Suprapubic skin (tissue), 3 donors: ENCODE measurements around the gene PLBD1.

Source experiments
- POLR2A ChIP-seq, 2 donors: fragments of 450-650 bp; IDR thresholded peaks; one replicate each; pipeline ENCODE4 v1.6.1; 2017; ENCODE audit warnings: antibody characterized with exemption in 2 of 2, mild to moderate bottlenecking in 2 of 2, moderate library complexity in 2 of 2
- TF ChIP-seq, protein P1 (sequence below), 2 donors: fragments of 200-600 bp in 1 of 2; fragments of 450-650 bp in 1 of 2; sonication (generic) in 1 of 2; IDR thresholded peaks; one replicate each; pipeline ENCODE4 v1.5.1; 2016 to 2019; ENCODE audit warnings: antibody characterized with exemption in 2 of 2, mild to moderate bottlenecking in 1 of 2, moderate library complexity in 1 of 2

GRCh38 chr12:14567351-14568162 is at the start of gene PLBD1:
- TF ChIP-seq, protein P1, sequence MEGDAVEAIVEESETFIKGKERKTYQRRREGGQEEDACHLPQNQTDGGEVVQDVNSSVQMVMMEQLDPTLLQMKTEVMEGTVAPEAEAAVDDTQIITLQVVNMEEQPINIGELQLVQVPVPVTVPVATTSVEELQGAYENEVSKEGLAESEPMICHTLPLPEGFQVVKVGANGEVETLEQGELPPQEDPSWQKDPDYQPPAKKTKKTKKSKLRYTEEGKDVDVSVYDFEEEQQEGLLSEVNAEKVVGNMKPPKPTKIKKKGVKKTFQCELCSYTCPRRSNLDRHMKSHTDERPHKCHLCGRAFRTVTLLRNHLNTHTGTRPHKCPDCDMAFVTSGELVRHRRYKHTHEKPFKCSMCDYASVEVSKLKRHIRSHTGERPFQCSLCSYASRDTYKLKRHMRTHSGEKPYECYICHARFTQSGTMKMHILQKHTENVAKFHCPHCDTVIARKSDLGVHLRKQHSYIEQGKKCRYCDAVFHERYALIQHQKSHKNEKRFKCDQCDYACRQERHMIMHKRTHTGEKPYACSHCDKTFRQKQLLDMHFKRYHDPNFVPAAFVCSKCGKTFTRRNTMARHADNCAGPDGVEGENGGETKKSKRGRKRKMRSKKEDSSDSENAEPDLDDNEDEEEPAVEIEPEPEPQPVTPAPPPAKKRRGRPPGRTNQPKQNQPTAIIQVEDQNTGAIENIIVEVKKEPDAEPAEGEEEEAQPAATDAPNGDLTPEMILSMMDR (IDR thresholded peaks at IDR 0.05): no peak
- no peak for TF ChIP-seq POLR2A (IDR thresholded peaks at IDR 0.05)
